ENCODE measurements around the gene PIEZO2. TPM values are rescaled to one million over a fixed set of nuclear protein-coding genes. Genes with fewer than 3 reads are reported as not detected.

Gene PIEZO2
- total RNA-seq, 2 donors from 2014 or later, result 0.63 to 3.0 TPM

DNA sequence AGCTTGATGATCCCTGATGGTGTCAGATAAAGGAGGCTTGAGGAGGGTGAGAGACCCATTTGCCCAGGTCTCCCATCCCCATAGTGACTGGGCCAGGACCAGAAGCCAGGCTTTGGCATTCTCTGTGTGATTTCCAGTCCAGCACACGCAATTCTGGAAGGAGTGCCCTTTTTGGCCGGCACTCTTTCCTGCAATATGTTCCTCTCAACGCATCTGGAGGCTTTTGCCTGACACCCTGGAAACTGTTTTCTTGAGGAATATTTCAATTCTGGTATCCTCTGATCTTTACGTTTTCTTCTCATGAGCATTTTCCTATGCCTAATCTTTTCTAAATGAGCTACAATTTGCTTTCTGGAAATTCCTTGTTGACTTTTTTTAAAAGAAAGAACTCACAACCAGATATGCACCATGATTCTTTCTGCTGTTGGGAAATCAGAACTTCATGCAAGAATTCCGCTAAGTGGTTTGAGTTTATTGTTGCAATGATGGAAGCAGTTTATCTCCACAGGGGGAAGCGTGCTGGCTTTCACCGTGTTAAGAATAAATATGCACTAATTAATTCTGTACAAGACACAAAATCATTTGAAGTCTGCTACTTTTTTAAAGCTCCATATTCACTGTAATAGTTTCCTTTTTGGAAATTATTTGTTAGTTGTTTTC is 479.8 kb downstream of the PIEZO2 start:
- H3K4me1 ChIP-seq, result no peaks in the 10 kb centered on the region
- H3K9me3 ChIP-seq, result no peaks in the 10 kb centered on the region
- H3K36me3 ChIP-seq, result no peaks in the 10 kb centered on the region
- H3K27ac ChIP-seq, result no peak overlapping the region
- TF ChIP-seq, protein P1, sequence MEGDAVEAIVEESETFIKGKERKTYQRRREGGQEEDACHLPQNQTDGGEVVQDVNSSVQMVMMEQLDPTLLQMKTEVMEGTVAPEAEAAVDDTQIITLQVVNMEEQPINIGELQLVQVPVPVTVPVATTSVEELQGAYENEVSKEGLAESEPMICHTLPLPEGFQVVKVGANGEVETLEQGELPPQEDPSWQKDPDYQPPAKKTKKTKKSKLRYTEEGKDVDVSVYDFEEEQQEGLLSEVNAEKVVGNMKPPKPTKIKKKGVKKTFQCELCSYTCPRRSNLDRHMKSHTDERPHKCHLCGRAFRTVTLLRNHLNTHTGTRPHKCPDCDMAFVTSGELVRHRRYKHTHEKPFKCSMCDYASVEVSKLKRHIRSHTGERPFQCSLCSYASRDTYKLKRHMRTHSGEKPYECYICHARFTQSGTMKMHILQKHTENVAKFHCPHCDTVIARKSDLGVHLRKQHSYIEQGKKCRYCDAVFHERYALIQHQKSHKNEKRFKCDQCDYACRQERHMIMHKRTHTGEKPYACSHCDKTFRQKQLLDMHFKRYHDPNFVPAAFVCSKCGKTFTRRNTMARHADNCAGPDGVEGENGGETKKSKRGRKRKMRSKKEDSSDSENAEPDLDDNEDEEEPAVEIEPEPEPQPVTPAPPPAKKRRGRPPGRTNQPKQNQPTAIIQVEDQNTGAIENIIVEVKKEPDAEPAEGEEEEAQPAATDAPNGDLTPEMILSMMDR (IDR thresholded peaks at IDR 0.05), result no peak
- H3K4me3 ChIP-seq, result no peak overlapping the region
- no peak for DNase-seq (ENCODE audit: low spot score)
- no peaks in the 10 kb centered on the region for H3K27me3 ChIP-seq

DNA sequence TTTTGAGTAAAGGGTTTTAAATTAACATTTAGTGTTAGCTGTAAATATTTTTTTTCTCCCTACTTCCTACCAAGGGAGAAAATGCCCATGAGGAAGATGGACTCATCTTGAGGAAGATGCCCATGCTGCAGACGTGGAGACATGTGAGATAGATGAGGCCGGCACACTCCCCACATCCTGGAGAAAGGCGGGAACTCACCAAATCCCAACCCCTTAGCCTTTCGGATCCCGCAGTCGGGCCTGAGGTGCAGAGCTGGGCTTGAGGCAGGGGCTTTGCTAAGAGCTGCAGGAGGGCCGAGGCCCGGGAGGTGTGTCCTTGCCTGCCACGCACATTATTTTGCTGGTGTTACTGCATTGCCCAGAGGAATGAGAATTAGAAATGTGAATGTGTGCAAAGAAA is 485.6 kb downstream of the PIEZO2 start:
- DNase-seq (ENCODE audit: low spot score), result no peak
- TF ChIP-seq, protein P1 (IDR thresholded peaks at IDR 0.05), result no peak
- H3K9me3 ChIP-seq, result no peaks in the 10 kb centered on the region

GRCh38 chr18:10661317-10661716 is 488.1 kb downstream of the PIEZO2 start:
- DNase-seq (ENCODE audit: low spot score), result no peak
- Histone ChIP-seq H3K4me3 (no peak overlapping the region), H3K4me1 (no peaks in the 10 kb centered on the region), H3K27me3 (no peaks in the 10 kb centered on the region), H3K27ac (no peak overlapping the region), H3K36me3 (no peaks in the 10 kb centered on the region), H3K9me3 (no peaks in the 10 kb centered on the region)
- TF ChIP-seq, protein P1 (IDR thresholded peaks at IDR 0.05), result no peak

More for the DNA sequence above, 485.6 kb downstream of the PIEZO2 start:
- Histone ChIP-seq H3K36me3 (no peaks in the 10 kb centered on the region), H3K27ac (no peak overlapping the region), H3K27me3 (no peaks in the 10 kb centered on the region), H3K4me3 (no peak overlapping the region), H3K4me1 (no peaks in the 10 kb centered on the region)

- Histone ChIP-seq H3K36me3 (no peaks in the 10 kb centered on the region), H3K27me3 (no peaks in the 10 kb centered on the region), H3K4me3 (no peak overlapping the region), H3K27ac (peak overlapping the region in 1 of 2 donors; percentile 21), H3K4me1 (no peaks in the 10 kb centered on the region), H3K9me3 (no peaks in the 10 kb centered on the region)
- TF ChIP-seq, protein P1 (IDR thresholded peaks at IDR 0.05), result no peak
- peak; percentile 73 for DNase-seq (ENCODE audit: low spot score)
Observed at GRCh38 chr18:10660179-10660884, 489.0 kb downstream of the PIEZO2 start.

GRCh38 chr18:10659594-10659993 is 489.8 kb downstream of the PIEZO2 start:
- Histone ChIP-seq H3K27ac (no peak overlapping the region), H3K4me1 (no peaks in the 10 kb centered on the region), H3K9me3 (no peaks in the 10 kb centered on the region), H3K27me3 (no peaks in the 10 kb centered on the region), H3K4me3 (no peak overlapping the region), H3K36me3 (no peaks in the 10 kb centered on the region)
- no peak for DNase-seq (ENCODE audit: low spot score)
- TF ChIP-seq, protein P1 (IDR thresholded peaks at IDR 0.05), result no peak

Measured in right atrium auricular region (tissue), 2 donors.